ENCODE results near the gene NOP9. TPM values are rescaled to one million over a fixed set of nuclear protein-coding genes. Genes with fewer than 3 reads are reported as not detected.
A peak's percentile ranks its signal among the peaks of the same experiment; 100 is the strongest.

The NOP9 gene
- total RNA-seq, 1 experiment from 2014 or later: 16.6 TPM

- peak; percentile 58 for DNase-seq (ENCODE audit: extremely low read depth, low read depth)
Measured at GRCh38 chr14:24307575-24308341, 8.1 kb downstream of the NOP9 start, which contains the start of gene CIDEB. Gene CIDEB, minus strand, starts transcription at chr14:24307977. Its CDS starts 119 bp downstream, at chr14:24307858.

GRCh38 chr14:24308342-24309124, 8.9 kb downstream of the NOP9 start:
- DNase-seq (ENCODE audit: extremely low read depth, low read depth): no peak

- no peak for DNase-seq (ENCODE audit: extremely low read depth, low read depth)
Measured at GRCh38 chr14:24309538-24310264, 10.1 kb downstream of the NOP9 start, which contains the start of gene LTB4R2. Gene LTB4R2, plus strand, starts transcription at chr14:24310140. Its CDS starts 525 bp downstream, at chr14:24310665.

- no peak for DNase-seq (ENCODE audit: extremely low read depth, low read depth)
Measured at GRCh38 chr14:24310265-24310645, 10.6 kb downstream of the NOP9 start.

GRCh38 chr14:24310646-24311604, 11.3 kb downstream of the NOP9 start, which contains the start of gene LTB4R:
Gene LTB4R, plus strand, starts transcription at chr14:24311502. Its CDS starts 4,150 bp downstream, at chr14:24315652.
- DNase-seq (ENCODE audit: extremely low read depth, low read depth): no peak

- DNase-seq (ENCODE audit: extremely low read depth, low read depth): no peak
Measured at GRCh38 chr14:24311837-24312615, 12.4 kb downstream of the NOP9 start.

GRCh38 chr14:24312736-24313507, 13.3 kb downstream of the NOP9 start:
- DNase-seq (ENCODE audit: extremely low read depth, low read depth): no peak

GRCh38 chr14:24313913-24314312, 14.3 kb downstream of the NOP9 start:
- no peak for DNase-seq (ENCODE audit: extremely low read depth, low read depth)

GRCh38 chr14:24314377-24315193, 14.9 kb downstream of the NOP9 start:
- DNase-seq (ENCODE audit: extremely low read depth, low read depth): no peak

- DNase-seq (ENCODE audit: extremely low read depth, low read depth): no peak
Measured at GRCh38 chr14:24315243-24315806, 15.7 kb downstream of the NOP9 start.

- DNase-seq (ENCODE audit: extremely low read depth, low read depth): no peak
Measured at GRCh38 chr14:24315807-24316596, 16.4 kb downstream of the NOP9 start.

- DNase-seq (ENCODE audit: extremely low read depth, low read depth): no peak
Measured at GRCh38 chr14:24316597-24316950, 16.9 kb downstream of the NOP9 start.

GRCh38 chr14:24317141-24317928, 17.7 kb downstream of the NOP9 start:
- no peak for DNase-seq (ENCODE audit: extremely low read depth, low read depth)

- DNase-seq (ENCODE audit: extremely low read depth, low read depth): no peak
Measured at GRCh38 chr14:24321212-24321975, 21.7 kb downstream of the NOP9 start.

GRCh38 chr14:24322672-24323071, 23.0 kb downstream of the NOP9 start:
- no peak for DNase-seq (ENCODE audit: extremely low read depth, low read depth)

Measured in NCI-H460 (cell line).